ENCODE data around the gene PRKCQ.
"Not testable (repeated sequence)": the region's sequence is repeated elsewhere in the genome, so short reads cannot be mapped to it uniquely, and the experiment has no call there.

Gene PRKCQ

DNA sequence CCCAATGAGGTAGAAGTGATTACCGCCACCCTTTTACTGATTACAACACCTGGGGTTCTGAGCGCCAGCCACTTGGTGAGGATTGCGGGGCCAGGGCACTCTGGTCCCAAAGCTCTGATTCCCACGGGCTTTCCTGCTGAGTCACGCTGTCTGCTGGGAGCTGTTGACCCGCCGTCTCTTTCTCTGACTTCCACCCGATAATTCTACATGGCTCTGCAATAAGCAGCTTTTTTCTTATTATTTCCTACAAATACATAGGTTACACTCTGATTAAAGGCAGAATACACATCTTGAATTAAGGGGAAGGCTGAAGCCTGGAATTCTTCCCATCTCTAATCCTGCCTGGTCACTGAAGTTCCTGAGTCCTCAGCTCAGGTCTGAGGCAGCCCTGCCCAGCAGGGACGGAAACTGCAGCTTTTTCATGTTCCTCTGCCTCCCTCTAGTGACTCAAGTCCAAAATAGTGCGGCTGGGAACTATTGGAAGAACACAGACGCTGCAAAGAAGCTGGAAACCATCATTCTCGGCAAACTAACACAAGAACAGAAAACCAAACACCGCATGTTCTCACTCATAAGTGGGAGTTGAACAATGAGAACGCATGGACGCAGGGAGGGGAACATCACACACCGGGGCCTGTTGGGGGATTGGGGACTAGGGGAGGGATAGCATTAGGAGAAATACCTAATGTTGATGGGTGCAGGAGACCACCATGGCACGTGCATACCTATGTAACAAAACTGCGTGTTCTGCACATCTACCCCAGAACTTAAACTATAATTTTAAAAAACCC is 178.3 kb downstream of the PRKCQ start:
- peak; percentile 64 for DNase-seq

- no peak for DNase-seq
These were observed 179.1 kb downstream of the PRKCQ start for GRCh38 chr10:6400821-6401465.

DNA sequence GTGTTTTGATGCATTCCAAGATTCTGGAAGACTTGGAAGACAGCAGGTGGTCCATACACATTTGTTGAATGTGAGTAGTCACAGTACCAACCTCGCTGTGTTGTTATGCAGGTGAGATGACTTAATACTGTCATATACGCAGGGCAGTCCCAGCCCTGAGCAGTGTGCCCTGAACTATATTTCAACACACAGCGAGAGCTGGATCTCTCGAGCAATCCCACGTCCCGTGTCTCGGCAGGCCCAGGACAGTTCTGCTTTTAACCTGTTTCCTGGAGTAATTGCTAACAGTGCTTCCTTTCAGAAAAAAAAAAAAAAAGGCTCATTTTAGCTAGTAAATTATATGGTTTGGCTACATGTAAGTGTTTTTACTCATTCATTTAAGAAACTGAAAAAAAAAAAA is 179.7 kb downstream of the PRKCQ start:
- DNase-seq, result no peak

GRCh38 chr10:6399879-6400278 is 180.2 kb downstream of the PRKCQ start:
- no peak for DNase-seq

GRCh38 chr10:6399231-6399741 is 180.8 kb downstream of the PRKCQ start:
- DNase-seq, result no peak

DNA sequence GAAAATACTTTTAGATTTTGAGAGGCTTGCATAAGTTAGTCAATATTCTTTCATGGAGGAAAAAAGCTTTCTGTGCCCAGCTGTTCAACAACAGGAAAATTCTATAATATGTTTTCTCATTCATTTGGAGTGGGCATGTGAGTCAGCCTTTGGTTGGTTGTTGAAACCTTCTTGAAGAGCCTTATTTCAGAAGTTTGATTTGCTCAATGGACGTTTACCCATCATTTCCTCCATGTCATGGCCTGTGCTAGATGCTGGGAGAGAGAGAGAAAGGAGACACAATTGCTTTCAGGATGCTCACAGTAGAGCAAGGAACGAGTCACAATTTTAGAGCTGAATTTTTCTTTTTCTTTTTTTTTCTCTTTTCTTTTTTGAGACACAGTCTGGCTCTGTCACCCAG is 181.7 kb downstream of the PRKCQ start:
- DNase-seq, result no peak

GRCh38 chr10:6396652-6397051 is 183.4 kb downstream of the PRKCQ start:
- no peak for DNase-seq

DNA sequence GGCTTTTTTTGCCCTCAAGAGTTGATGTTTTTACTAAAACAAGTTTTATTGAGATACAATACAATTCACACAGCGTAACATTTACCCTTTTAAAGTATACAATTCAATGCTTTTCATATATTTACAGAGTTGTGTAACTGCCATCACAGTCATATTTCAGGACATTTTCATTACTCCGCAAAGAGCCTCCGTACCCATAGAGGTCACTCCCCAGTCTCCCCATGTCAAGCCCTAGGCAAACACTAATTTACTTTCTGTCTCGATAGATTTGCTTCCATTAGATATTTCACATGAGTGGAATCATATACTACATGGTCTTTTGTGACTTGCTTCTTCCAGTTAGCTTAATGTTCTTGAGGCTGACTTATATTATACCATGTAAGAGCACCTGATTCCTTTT is 183.8 kb downstream of the PRKCQ start:
- DNase-seq, result no peak

- no peak for DNase-seq
These were observed 184.5 kb downstream of the PRKCQ start for GRCh38 chr10:6395606-6396005.

- no peak for DNase-seq
These were observed 186.0 kb downstream of the PRKCQ start for GRCh38 chr10:6394084-6394483.

DNA sequence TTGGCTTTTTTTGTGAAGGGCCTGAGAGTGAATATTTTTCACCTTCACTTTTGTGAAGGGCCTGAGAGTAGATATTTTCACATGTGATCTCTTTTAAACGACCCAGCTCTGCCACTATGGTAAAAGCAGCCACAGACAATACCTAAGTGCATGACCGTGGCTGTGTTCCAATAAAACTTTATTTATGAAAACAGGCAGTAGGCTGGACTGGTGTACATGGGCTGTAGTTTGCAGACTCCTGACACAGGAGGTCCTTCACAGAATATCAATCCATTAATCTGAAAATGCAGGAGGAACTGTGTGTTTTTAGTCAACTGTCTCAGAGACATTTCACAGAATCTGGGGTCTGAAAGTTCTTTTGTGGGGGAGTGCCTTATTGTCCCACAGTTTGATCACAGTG is 186.9 kb downstream of the PRKCQ start:
- no peak for DNase-seq

DNA sequence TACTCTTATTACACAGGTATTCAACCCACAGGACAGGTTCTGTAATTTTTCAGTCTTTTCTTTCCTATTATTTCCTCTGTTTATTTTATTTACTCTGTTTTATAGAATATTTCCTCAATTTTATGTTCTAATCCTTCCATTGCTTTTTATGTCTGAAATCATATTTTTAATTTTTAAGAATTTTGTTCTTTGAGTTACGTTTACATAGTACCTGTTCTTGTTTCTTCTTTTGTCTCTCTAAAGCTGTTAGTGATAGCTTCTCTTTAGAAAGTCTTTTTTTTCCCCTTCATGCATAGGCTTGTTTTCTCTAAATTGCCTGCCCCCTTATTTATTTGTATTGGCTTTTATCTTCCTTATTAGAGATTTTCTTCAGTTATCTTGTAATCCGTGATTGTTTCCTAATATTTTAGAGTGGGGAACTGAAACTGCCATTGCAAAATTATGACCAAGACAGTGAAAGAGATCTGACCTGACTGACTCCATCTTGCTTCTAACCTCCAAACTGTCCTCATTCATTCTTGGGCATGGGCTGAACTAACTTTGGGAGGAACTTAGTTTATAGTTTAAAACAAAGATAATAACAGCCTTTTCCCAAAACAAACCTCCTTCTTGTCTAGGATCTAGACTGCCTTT is 189.7 kb downstream of the PRKCQ start:
- no peak for DNase-seq

GRCh38 chr10:6388261-6388893 is 191.7 kb downstream of the PRKCQ start:
- no peak for DNase-seq

DNA sequence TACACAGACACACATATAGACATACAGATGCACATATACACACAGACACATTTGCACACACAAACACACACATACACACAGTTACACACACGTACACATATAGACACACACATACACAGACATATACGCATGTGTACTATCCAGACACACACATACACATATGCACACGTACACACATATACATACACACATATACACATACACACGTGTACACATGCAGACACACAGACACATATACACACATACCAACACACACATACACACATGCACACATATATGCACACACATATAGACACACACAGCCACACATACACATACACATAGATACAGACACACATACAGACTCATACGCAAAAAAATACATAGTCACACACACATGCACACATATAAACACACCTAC is 193.1 kb downstream of the PRKCQ start:
- DNase-seq, result no peak

DNA sequence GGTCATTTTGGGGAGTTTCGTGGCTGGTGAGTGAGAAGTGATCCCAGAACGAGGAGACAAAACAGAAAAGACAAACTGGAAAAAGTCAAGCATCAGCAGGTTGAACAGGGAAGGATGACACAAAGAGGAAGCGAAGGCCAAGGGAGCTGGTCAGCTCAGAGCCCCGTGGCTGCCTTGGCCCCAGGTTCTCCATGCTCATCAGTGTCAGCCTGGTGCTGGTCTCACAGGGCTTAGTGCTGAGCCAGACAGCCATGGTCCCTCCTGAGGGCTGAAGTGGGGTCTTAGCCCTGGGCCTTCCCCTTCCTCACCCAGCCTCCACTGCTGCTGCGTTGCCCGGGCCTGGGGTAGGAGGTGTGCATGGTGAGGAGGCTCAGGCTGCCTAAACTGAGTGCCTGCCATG is 193.7 kb downstream of the PRKCQ start:
- no peak for DNase-seq

DNA sequence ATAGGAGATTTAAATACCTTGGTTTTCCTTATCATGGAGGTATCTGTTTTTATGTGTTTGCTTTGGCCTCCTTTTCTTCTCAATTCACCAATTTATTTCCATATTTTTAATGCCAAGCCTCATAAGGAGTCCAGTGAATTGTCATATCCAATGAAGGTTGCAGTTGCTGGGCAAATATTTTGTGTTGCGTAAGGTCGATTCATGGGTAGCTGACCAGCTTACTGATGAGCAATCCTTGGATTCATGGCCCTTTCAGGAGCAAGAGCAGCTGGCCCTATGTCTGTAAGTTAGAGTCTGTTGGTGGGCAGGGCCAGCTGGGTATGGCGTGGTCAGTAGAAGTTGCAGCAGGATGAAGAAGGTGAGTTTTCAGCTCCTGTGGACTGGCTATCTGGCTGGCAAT is 194.4 kb downstream of the PRKCQ start:
- no peak for DNase-seq

GRCh38 chr10:6384847-6385246 is 195.2 kb downstream of the PRKCQ start:
- no peak for DNase-seq

DNA sequence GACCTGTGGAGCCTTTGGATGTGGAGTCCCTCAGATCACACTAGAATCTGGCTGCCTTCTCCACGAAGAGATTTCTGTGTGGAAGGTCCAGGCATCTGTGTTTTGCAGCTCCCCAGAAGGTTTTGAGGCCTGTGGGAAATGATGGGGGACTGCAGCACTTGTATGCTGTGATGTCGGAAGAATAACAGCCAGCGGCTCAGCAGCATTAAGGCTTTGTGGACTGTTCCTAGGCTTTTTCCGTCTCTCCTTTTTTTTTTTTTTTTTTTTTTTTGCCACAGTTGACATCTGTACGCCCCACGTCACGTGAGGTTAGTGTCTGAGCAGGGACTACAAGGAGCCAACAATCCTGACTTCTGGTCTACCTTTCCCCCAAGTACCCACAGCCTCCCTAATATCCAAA is 196.0 kb downstream of the PRKCQ start:
- no peak for DNase-seq

DNA sequence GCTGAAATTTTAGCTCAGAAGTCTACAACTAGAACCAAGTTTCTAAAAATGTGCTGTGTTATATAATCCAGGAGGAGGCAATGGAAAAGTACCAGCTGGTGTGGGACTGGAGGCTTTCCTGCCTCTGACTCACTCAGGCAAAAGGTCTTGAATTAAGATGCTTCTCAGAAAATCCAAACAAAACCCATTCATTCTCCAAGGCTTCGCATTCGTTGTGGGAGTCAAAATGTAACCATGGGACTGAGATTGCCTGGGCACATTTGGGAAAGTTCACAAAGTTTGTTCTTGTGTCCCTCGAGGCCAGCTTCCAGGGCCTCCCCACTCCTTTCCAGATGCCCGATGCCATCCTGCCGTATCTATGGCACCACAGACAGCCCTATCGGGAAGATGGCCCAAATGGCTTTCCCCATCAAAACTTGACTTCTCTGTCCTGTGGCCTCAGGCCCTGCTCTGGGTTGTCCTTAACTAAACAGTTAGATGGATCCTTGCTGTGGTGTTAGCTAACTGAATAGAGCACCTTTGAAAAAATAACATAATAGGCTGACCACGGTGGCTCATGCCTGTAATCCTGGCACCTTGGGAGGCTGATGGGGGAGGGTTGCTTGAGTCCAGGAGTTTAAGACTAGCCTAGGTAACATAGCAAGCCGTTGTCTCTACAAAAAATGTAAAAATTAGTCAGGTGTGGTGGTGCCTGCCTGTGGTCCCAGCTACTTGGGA is 196.8 kb downstream of the PRKCQ start:
- DNase-seq, result no peak

DNA sequence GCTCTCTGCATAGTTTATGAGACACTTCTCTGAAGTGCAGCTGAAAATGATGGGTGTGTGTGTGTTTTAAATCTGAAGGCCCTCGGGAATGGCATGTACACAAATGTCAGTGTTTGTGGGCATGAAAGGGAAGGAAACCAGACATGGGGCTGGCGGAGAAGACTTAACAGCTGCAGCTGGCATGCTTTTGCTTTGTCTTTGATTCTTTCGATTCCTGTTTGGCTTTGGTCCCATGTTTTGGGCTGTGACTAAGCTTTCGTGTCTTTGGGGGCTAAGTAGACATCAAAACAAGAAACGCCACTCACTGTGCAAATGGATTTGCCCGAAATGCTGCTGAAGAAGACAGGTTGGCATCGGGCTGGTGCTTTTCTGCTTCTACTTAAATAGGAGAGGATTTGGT is 198.0 kb downstream of the PRKCQ start:
- no peak for DNase-seq

GRCh38 chr10:6380478-6380877 is 199.6 kb downstream of the PRKCQ start:
- not testable (repeated sequence) for DNase-seq

- no peak for DNase-seq
These were observed 200.9 kb downstream of the PRKCQ start for GRCh38 chr10:6379015-6379776.

All from T1000 (cell line).